Subcutaneous adipose tissue (tissue), 4 donors: ENCODE results near the gene AGFG1. TPM values are rescaled to one million over a fixed set of nuclear protein-coding genes. Genes with fewer than 3 reads are reported as not detected.
"Not testable (repeated sequence)": the region's sequence is repeated elsewhere in the genome, so short reads cannot be mapped to it uniquely, and the experiment has no call there.

Experiments used
- CTCF ChIP-seq: fragments of 450-650 bp; IDR thresholded peaks from one replicate; pipeline ENCODE4 v1.5.1; 2016; ENCODE audit warnings: low read depth, mild to moderate bottlenecking, control low read depth, antibody characterized with exemption, moderate library complexity
- total RNA-seq, 4 donors: library from RNA; depleted of rRNA; stranded (reverse); fragments of >200 nt; gene quantifications; one replicate each; pipeline ENCODE4 v1.1.0, GENCODE V29; 2016

Gene AGFG1
- total RNA-seq, 4 donors from 2014 or later, result 88.7 to 235 (median 146) TPM

GRCh38 chr2:227597998-227598397 lies 126.0 kb downstream of the AGFG1 start:
- TF ChIP-seq CTCF, result no peak

DNA sequence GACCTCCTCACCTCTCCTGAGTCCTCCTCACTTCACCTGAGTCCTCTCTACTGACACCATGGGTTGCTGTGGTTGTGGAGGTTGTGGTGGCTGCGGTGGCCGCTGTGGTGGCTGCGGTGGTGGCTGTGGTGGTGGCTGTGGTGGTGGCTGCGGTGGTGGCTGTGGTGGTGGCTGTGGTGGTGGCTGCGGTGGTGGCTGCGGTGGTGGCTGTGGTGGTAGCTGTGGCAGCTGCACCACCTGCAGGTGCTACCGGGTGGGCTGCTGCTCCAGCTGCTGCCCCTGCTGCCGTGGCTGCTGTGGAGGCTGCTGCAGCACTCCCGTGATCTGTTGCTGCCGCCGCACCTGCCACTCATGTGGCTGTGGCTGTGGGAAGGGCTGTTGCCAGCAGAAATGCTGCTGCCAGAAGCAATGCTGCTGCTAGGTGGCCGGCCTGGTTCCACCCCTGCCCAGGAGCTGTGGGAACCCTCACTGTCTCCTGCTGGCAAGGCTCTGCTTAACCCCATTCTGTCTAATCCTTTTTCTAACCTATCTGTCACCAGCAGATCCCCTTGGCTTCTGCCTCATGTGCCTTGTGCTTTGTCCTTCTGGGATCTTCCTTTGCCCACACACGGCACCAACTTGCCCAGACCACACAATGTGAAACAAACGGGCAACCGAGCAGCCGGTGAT lies 127.0 kb downstream of the AGFG1 start, which contains the start of gene SCYGR2:
Gene SCYGR2 (plus strand): TSS at position 59 of the 669 bp plus-strand sequence. CDS start 0 bp downstream, at position 59.
- TF ChIP-seq CTCF, result not testable (repeated sequence)

- TF ChIP-seq CTCF, result no peak
These were observed 130.4 kb downstream of the AGFG1 start for GRCh38 chr2:227602358-227602757.

- no peak for TF ChIP-seq CTCF
These were observed 134.5 kb downstream of the AGFG1 start for GRCh38 chr2:227606476-227606875.

- no peak for TF ChIP-seq CTCF
These were observed 136.0 kb downstream of the AGFG1 start for GRCh38 chr2:227607941-227608340.

GRCh38 chr2:227608561-227609338 lies 136.8 kb downstream of the AGFG1 start:
- TF ChIP-seq CTCF, result no peak

- no peak for TF ChIP-seq CTCF
These were observed 138.2 kb downstream of the AGFG1 start for GRCh38 chr2:227610123-227610522.
